ENCODE data around the gene SAT1.

GRCh38 chrX:23828881-23829280 lies 45.9 kb downstream of the SAT1 start:
- no peak for TF ChIP-seq CTCF (IDR thresholded peaks at IDR 0.05)
- TF ChIP-seq POLR2A (IDR thresholded peaks at IDR 0.05): no peak

Measured in tibial nerve (tissue), 3 donors.